ENCODE results near the gene PODN.

Gene PODN

GRCh38 chr1:53133261-53134041 lies 71.4 kb downstream of the PODN start:
- no peak for DNase-seq

DNA sequence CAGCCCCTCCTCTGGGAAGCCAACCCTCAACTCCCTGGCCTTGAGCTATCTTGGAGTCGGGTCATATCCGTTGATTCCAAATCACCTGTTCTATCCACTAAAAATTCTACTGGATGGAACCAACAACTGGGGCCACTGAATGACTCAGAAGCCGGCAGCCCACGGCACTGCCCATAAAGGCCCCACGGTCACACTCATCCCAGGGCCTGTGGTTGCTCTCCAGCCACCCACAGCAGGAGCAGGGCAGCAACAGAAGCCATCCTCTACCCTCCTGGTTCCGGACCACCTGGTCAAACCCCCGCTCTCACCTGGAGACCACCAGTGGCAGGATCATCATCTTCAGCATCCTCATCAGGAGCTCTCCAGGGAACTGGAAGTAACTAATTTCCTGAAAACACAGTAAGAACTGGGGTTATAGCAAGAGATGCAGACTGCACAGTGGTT lies 72.1 kb downstream of the PODN start:
- no peak for DNase-seq
